Parathyroid adenoma (tissue), 2 donors: Measurements from ENCODE around the gene DMD.

ENCODE experiments used
- H2AFZ ChIP-seq: fragments of 300-600 bp; sonication (generic); one replicate; pipeline ENCODE4 v1.7.0; 2017; ENCODE audit warnings: antibody characterized with exemption, mild to moderate bottlenecking
- H3K27ac ChIP-seq: fragments of 300-600 bp; sonication (generic); one replicate; pipeline ENCODE4 v1.7.0; 2017
- H3K27me3 ChIP-seq: fragments of 300-600 bp; sonication (generic); one replicate; pipeline ENCODE4 v1.7.0; 2017; ENCODE audit warnings: low read length; ENCODE audit not compliant: control insufficient read depth, insufficient read depth
- H3K36me3 ChIP-seq: fragments of 300-600 bp; sonication (generic); one replicate; pipeline ENCODE4 v1.7.0; 2017; ENCODE audit warnings: low read length; ENCODE audit not compliant: control insufficient read depth, insufficient read depth
- H3K4me1 ChIP-seq: fragments of 300-600 bp; sonication (generic); one replicate; pipeline ENCODE4 v1.7.0; 2017; ENCODE audit warnings: control low read depth
- H3K4me2 ChIP-seq: fragments of 300-600 bp; sonication (generic); one replicate; pipeline ENCODE4 v1.7.0; 2017; ENCODE audit warnings: low read length
- H3K4me3 ChIP-seq: fragments of 300-600 bp; sonication (generic); one replicate; pipeline ENCODE4 v1.7.0; 2017; ENCODE audit warnings: low read depth, low read length
- H3K79me2 ChIP-seq: fragments of 300-600 bp; sonication (generic); one replicate; pipeline ENCODE4 v1.7.0; 2017; ENCODE audit warnings: control low read depth
- H3K9ac ChIP-seq: fragments of 300-600 bp; sonication (generic); one replicate; pipeline ENCODE4 v1.7.0; 2017; ENCODE audit warnings: mild to moderate bottlenecking
- H3K9me3 ChIP-seq: fragments of 300-600 bp; sonication (generic); one replicate; pipeline ENCODE4 v1.7.0; 2017; ENCODE audit warnings: low read length; ENCODE audit not compliant: control insufficient read depth
- CTCF ChIP-seq: fragments of 300-600 bp; sonication (generic); IDR thresholded peaks from one replicate; pipeline ENCODE4 v1.7.0; 2017; ENCODE audit warnings: antibody characterized with exemption, mild to moderate bottlenecking
- donor health status: primary hyperparathyroidism.

Gene DMD

GRCh38 chrX:32395878-32396277 lies 815.5 kb downstream of the DMD start:
- H3K4me3 ChIP-seq: no peak overlapping the region
- no peaks in the 10 kb centered on the region for H3K27me3 ChIP-seq
- H2AFZ ChIP-seq: no peak overlapping the region
- no peaks in the 10 kb centered on the region for H3K79me2 ChIP-seq
- H3K4me2 ChIP-seq: no peak overlapping the region
- no peaks in the 10 kb centered on the region for H3K36me3 ChIP-seq
- no peak for TF ChIP-seq CTCF
- no peak overlapping the region for H3K9ac ChIP-seq
- no peak overlapping the region for H3K27ac ChIP-seq
- H3K9me3 ChIP-seq: no peaks in the 10 kb centered on the region
- no peaks in the 10 kb centered on the region for H3K4me1 ChIP-seq

- Histone ChIP-seq H3K4me1 (no peaks in the 10 kb centered on the region), H3K9me3 (no peaks in the 10 kb centered on the region), H3K36me3 (no peaks in the 10 kb centered on the region), H3K27me3 (no peaks in the 10 kb centered on the region), H2AFZ (no peak overlapping the region), H3K9ac (no peak overlapping the region), H3K4me2 (no peak overlapping the region), H3K27ac (no peak overlapping the region), H3K79me2 (no peaks in the 10 kb centered on the region), H3K4me3 (no peak overlapping the region)
- no peak for TF ChIP-seq CTCF
These were observed 818.7 kb downstream of the DMD start for GRCh38 chrX:32392655-32393054.

GRCh38 chrX:32370456-32371205 lies 840.7 kb downstream of the DMD start:
- Histone ChIP-seq H2AFZ (no peak overlapping the region), H3K27ac (no peak overlapping the region), H3K4me2 (no peak overlapping the region), H3K4me3 (no peak overlapping the region), H3K9ac (no peak overlapping the region), H3K36me3 (no peaks in the 10 kb centered on the region), H3K9me3 (no peaks in the 10 kb centered on the region), H3K4me1 (no peaks in the 10 kb centered on the region), H3K27me3 (no peaks in the 10 kb centered on the region), H3K79me2 (no peaks in the 10 kb centered on the region)
- TF ChIP-seq CTCF: no peak

GRCh38 chrX:32293962-32294700 lies 917.2 kb downstream of the DMD start:
- TF ChIP-seq CTCF: no peak
- Histone ChIP-seq H3K4me3 (no peak overlapping the region), H2AFZ (no peak overlapping the region), H3K4me2 (no peak overlapping the region), H3K36me3 (no peaks in the 10 kb centered on the region), H3K4me1 (no peaks in the 10 kb centered on the region), H3K9me3 (no peaks in the 10 kb centered on the region), H3K27ac (no peak overlapping the region), H3K27me3 (no peaks in the 10 kb centered on the region), H3K79me2 (no peaks in the 10 kb centered on the region), H3K9ac (no peak overlapping the region)
